GM18502 (cell line): ENCODE results near the gene PARL.

Experiments used
- ATAC-seq: cut with Tn5 transposase; IDR thresholded peaks from one replicate; pipeline ENCODE4 v1.9.1; 2021; ENCODE audit warnings: mild to moderate bottlenecking; ENCODE audit not compliant: unreplicated experiment, poor library complexity

PARL gene

DNA sequence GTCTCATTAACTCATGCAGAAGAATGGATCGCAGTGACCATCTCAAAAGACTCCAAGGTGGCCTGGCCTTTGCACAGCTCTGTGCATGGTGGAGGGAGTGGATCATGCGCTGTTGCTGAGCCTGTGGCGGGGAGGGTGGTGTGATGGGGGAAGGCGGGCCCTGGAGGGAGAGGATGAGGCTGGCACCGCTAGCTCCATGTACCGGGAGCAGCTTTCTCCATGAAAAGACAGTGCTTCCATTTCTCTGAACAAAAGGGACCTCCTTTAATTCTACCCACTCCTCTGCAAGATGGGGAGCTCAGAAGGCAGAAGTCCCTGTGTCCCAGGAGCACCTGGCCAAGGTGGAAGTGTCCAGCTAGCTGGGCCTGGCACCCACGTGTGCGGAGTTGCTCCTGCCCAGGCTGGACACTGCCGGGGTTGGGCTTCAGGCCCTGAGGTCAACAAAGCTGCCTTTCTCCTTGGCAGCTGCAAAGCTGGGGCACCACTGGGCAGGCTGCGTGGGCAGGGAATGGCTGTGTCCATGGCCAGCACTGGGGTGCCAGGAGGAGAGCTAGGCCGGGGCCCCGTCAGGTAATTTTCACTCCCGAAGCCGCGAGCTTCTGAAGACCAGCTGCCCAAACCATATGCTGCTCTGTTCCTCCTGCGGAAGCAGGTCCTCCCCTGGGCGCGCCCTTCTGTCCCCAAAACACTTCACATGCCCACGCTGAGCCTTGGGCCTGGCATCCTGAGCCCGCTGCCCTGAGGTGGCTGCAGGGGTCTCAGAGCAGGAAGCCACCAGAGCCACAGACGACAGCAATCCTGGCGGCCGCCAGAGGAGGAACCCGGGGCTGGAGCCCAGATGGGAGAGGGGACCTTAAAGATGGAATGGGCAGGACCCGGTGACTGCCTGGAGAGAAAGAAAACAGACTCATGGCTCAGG, 65.7 kb downstream of the PARL start:
- no peak for ATAC-seq

DNA sequence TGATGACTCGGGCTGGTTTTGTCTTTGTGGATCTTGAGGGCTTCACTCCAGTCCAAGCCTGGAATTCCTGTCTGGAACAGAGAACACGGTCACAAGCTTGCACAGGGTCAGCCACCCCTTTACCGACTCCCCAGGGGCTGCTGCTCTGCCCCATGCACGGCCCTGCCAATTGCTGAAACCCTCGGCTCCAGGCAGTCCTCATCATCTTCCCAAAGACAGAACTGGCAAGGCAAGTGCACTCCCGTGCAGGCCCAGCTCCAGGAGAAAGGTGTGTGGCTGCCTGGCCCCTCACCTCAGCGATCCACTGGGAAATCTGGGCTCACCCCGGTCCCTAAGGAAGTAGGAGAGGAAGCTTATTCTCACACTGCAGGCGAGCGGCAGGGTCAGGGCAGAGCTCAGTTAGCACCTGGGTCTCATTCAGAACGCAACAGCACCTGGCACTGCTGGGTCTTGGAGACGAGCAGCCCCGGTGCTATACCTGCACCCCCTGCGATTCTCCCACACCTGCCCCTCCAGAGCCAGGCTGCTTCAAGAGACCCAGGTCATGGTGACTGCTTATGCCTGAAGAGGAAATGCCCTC, 66.5 kb downstream of the PARL start:
- ATAC-seq: no peak

DNA sequence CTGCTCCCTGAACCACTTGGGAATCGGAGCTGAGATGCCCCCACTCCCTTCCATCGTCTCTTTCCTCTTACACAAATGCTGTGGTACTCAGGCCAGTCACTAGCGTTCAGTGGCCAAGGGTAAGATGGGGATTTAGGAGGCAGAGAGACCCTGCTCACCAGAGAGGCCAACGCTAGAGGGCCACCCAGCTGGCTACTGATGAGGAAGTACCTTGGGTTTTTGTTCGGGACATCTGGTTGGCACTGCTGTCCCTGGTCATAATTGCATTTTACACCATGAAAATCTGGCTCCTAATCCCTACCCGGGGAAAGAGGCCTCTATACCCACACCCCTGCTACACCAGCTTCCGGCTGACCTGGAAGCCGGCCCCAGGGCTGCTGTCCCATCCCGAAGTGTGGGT, 67.0 kb downstream of the PARL start:
- ATAC-seq: no peak

DNA sequence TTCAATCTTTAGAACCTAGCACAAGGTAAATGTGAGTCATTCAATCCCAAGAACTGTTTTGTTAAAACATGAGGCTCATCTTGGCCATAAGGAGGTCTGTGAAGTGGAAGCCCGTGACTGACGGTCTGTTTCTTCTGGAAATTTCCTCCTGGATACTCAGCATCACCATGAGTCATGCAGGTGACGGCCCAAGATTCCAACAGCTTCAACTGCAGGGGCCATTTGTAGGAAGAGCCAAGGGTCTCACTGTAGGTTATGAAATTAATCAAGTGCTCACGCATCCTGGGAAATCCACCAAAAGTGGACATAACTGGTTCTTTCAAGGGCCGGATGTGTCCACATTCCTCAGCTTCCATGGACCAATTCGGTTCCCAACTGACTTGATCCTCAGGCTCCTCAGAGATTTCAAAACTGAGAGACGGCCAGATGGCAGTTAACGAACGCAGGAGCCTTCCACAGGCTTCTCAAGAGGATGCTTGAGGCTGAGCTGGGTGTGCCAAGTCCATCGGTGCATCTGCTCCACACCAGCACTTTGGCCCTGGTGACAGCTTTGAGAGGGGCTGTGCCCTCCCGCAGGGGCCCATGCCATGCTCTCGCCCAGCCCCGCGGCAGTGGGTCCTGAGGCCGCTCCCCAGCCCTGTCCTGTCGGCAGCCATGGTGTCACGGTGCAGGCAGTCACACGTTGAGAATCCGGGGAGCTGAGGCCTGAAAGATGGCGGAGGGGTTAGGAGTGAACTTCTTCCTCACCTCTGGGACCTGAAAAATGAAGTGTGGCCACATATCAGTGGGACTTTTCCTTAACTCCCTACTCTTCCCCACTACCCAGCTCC, 67.8 kb downstream of the PARL start:
- ATAC-seq: no peak

DNA sequence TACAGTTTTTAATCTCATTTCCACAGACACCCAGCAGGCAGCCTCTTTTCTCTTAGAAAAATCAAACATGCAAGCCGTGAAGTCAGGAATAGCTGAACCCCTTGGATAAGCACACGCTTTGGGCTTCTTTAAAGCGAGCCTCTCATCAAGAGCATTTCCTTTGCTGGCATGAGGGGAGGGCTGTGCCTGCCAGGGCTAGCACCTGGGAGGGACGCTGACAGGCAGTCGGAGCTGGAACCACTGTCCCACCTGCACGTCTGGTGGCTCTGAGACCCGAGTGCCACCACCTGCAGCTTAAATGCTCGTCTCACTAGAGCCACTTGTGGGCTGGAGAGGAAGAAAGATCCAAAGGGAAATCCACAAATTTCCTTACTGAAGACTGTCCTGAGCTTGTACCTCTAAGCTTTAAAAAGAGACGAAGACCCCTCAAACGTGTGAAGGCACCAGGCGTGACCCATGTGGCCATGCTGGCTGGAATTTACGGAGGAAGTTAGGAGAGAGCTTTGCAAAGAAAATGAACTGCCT, 68.7 kb downstream of the PARL start:
- no peak for ATAC-seq

DNA sequence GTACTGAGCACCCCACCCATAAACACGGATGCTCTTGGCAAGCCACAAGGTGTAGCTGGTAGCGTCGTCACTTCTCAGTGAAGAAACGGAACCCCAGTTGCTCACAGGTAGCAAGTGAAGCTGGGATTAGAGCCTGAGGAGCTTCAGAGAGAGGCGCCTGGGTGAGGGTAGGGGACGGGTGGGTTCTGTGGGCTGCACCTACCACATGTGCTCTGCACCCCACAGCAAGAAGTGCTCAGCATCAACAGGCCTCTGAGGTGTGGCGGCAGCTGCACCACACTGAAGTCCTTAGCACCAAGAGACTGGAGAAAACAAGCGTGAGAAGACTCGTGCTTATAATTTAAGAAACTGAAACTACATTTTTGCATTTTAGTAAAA, 69.1 kb downstream of the PARL start:
- ATAC-seq: no peak

DNA sequence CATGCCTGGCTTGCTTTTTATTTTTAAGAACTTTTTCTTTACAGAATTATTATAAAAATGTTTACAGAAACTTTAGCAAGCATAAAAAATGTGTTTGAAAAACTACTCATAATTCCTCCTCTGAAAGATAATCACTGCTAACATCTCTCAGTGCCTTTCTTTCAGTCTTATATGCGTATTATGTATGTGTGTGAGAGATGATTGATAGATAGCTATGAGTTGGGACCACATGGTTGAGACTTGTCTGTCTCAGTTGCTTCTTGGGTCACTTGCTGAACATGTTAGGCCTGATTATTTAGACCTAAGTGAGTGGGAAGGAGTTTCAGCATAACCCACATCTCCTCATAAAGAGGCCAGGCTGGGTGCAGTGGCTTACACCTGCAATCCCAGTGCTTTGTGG, 70.4 kb downstream of the PARL start:
- ATAC-seq: no peak

DNA sequence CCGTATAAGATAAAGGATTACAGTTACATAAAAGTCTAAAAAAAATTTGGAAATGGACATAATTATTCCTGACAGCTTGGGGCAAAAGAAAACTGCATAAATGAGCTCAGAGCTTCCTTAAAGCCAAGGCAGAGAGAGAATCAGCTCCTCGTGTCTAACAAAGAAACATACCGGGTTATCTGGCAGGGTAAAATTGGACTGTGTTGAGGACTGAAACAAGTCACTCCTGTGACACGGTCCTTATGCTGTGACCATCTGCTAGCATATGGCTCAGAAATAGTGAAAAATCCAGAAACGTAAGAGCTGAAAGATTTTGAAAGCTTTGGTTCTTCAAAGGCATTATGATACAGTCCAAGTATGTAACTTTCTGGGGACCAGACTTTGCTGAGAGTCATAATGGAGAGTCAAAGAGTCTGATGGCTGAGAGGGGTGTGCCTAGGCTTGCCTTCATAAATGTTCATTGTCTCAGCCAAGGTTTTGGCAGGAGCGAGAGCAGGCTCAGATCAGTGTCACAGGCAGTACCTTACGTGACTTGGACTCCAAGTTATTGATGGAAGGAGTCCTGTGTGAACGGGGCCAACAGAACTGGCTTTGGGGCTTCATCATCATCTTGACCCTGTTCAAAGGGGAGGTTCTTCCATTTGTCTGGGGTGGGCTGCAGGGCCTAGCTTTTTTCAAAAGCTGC, 71.8 kb downstream of the PARL start:
- no peak for ATAC-seq

DNA sequence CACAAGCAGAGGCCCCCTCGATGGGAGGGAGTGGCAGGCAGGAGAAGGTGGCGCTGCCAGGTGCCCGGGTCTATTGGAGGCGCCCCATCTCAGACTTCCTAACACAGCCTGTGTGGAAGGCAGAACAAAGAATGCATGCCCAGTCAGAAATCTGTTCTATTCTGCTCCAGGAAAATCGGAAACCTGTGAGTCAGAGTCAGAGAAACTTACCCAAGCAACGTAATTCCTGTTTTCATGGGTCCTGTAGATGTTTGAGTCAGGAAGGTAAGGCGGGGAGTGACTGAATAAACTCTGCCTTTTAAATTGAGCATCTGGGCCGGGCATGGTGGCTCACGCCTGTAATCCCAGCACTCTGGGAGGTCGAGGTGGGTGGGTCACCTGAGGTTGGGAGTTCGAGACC, 73.0 kb downstream of the PARL start:
- ATAC-seq: no peak

DNA sequence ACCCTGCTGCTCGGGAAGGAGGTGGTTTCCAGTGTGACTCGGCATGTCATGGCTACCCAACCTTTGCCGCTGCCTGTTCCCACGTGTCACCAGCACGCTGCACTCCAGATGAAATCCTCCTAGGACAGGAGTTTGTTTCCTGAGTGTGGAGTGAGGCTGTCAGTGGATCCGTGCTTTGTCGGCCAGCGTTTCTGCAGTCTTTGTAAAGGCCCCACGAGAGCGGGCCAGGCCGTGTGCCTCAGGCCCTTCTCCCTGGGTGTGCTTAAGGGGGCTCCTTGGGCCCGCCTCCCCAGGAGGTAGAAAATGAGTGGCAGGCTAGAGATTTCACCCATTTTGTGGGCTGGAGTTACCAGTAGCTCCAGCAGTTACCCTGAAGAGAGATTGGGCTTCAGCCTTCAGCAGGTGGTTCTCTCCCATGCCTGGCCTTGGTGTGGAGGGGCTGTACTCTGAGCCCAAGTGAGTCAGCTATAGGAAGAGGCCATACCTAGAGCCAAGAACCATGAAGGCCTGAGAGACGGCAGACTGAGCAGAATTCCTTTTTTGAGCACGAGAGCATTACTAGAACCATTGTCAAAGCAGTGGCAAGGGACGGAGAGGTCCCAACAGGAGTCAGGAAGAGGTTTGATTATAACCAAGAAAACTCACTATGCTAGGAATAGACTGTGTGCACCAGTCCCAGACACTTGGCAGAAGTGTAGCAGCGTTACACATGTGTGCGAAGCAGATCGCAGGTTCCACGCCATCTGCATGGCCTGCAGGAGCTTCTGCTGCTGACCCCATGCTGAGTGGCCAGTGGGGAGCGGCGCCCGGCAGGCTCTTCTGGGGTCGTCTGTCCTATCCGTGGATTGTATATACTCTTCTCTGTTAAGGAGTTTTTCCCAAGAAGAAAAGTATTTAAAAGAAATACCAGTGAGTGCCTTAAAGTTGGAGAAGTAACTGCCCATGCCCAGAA, 73.8 kb downstream of the PARL start:
- ATAC-seq: no peak

DNA sequence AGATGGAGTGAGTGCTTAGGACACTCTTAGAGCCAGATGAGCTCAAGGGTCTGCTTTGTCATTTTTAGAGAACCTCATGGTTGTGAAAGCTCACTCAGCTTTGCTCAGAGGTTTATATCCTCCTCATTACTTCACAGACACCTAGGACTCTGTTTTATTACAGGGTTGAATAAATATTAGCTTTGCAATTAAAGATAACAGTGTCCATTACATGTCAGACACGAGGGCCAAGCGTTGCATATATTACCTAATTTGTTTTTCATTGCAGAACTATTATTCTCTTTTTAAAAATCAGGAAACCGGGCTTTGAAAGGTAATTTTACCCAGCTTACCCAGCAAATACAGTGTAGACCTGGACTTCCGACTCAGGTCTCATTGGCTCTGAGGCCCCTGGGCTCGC, 75.4 kb downstream of the PARL start:
- no peak for ATAC-seq

DNA sequence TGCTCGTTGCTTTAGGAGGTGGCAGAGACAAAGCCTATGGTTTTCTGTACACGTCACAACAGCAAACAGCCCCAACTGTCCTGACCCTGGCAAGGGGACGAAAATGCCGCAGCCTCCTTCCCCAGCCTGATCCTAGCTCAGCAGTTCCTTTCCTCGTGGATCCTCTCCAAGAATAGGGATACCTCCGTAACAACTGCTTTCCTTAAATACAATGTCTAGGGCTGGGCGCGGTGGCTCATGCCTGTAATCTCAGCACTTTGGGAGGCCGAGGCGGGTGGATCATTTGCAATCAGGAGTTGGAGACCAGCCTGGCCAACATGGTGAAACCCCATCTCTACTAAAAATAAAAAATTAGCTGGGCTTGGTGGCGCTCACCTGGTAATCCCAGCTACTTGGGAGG, 76.3 kb downstream of the PARL start:
- ATAC-seq: no peak

DNA sequence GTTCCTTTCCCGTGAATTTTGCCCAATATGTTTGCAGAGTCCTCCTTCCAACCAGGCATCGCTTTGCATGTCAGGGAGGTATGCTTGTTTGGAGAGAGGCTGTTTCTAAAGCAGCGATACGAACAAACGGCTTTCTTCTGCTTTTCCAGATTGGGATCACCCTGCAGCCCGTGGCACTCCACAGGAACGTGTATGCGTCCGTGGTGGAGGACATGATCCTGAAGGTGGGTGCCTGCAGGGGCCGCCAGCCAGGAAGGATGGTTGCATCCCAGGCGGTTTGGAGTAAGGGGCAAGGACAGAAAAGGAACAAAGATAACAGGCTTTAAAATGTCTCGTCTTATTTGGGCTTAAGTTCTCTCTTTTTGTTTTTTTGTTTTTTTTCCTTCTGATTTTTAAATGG, 76.8 kb downstream of the PARL start:
- no peak for ATAC-seq

DNA sequence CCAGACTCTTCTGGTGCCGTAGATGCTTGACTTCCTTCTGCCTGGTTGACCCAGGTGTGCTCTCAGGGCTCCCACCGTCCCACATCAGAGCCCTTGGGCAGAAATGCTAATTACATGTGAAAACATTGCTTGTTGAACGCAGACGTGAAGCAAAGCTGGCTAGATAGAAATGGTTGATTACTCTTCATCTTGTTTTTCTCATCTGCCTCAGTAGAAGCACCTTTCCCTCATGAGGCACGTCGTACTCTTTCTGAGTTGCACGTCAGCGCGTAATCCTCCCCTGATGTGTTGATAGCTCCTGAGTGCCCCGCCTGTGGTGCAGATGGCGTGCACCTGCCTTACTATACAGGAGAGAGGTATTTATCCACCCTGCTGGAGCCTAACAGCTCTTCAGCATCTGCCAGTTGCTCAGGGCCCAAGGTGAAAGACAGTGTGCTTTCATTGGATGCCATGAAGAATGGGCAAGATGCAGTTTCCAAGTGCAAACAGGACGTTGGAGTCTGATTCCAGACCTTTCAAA, 77.4 kb downstream of the PARL start:
- no peak for ATAC-seq

DNA sequence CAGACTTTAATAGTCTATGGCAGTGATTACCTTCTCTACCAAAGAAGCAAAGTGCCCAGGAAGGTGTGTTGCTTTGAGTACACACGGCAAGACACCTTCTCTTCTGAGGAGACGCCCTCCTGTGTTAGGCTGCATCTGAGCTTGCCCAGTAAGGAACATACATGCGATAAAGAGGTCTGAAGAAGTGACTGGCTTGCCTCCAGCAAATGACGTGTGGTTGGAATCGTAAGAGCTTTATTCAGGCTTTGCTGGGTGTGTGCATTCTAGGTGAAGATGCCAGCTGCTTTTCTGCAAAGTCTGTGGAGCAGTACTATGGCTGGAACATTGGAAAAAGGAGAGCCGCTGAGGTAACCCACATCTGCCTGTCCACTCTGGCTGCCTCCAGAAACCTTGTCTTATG, 81.7 kb downstream of the PARL start:
- ATAC-seq: no peak

DNA sequence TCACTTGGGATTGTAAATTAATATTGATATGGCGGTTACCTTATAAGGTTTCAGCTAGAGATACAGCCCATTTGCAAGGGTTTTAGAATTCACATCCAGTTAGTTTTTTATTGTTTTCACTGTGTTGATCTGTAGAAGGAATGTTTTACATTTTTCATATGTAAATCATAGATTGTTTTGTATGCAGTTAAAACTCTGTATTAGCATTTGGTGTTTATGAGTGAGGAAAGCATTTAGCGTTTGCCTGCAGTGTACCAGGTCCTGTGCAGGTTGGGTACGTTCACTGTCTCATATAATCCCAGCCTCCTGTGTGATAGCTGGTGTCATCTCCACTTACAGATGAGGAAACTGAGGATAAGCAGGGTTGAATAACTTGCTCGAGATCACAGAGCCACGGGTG, 83.1 kb downstream of the PARL start:
- no peak for ATAC-seq

DNA sequence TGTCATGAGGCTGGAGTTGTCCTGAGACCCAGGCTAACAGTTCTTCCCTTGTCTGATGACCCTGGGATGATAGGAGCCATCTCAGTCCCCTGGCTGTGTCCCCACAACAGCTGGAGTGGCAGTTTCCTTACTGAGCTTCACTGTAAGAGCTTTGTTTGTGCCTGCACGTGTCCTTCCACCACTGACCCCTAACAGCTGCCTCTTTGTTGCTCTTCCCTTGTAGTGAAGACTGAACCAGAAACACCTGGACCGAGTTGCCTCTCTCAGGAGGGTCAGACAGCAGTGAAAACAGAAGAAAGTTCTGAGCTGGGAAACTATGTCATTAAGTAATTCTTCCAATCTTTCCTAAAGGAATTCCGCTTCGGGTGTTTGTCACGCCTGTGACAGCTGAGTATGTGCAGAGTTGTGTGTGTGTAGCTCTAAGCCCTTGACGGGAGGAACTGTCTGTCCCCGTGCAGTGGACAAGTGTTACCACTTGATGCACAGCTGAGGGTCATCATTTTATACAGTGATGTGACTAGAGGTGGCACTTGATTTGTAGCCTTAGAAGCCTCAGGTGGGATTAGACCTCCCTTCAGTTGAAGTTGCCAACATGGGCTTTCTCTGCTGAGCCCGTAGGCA, 84.3 kb downstream of the PARL start:
- no peak for ATAC-seq

DNA sequence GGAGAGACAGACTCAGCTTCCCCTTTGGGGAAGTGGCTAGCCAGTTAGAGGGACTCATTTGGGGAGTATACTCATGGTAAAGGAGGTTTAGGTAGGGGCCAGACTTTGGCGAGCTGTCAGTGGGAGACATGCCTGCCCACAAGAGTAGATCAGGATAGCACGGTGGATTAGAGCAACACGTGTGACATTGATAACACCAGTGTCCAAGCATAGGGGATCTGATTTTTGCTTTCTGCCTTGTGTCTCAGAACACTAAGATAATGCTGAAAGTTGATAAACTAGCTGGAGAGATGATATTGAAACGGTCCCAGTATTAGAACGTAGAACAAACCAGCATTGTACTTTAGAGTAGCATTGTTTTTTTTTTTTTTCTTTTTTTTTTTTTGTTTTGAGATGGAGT, 85.2 kb downstream of the PARL start:
- no peak for ATAC-seq

DNA sequence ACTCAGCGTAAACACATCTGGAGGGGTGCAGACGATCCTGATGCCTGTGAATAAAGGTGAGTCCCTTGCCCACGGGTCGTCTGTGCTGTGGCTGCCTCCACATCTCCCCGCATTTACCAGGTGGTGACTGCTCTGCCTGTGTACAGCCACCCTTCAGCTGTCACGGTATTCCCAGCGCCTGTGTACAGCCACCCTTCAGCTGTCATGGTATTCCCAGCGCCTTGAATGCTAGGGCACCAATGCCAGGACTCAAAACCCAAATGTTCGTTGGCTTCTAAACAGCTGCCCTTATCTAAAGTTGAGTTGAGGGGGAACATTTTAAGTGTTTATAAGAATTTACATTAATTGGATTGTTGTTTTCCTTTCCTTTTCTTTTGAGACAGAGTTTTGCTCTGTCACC, 86.7 kb downstream of the PARL start:
- no peak for ATAC-seq
